ENCODE data around the gene ELFN2.

The ELFN2 gene

GRCh38 chr22:37455896-37456295 lies 28.6 kb upstream of the ELFN2 start:
- no peak for DNase-seq (ENCODE audit: low read depth)

GRCh38 chr22:37454857-37455686 lies 27.8 kb upstream of the ELFN2 start:
- H3K4me3 ChIP-seq (ENCODE audit: control insufficient read depth, low read depth, low read length) = no peak overlapping the region
- peak; percentile 43 for DNase-seq (ENCODE audit: low read depth)
- no peak for TF ChIP-seq CTCF (IDR thresholded peaks at IDR 0.05; ENCODE audit: control insufficient read depth, insufficient read depth, low read depth, low read length, missing control alignments)

More at GRCh38 chr22:37455896-37456295, 28.6 kb upstream of the ELFN2 start:
- no peak overlapping the region for H3K4me3 ChIP-seq (ENCODE audit: control insufficient read depth, low read depth, low read length)
- TF ChIP-seq CTCF (IDR thresholded peaks at IDR 0.05; ENCODE audit: control insufficient read depth, insufficient read depth, low read depth, low read length, missing control alignments) = no peak

- DNase-seq (ENCODE audit: low read depth) = no peak
- no peak overlapping the region for H3K4me3 ChIP-seq (ENCODE audit: control insufficient read depth, low read depth, low read length)
- TF ChIP-seq CTCF (IDR thresholded peaks at IDR 0.05; ENCODE audit: control insufficient read depth, insufficient read depth, low read depth, low read length, missing control alignments) = no peak
Measured at GRCh38 chr22:37453696-37454095, 26.4 kb upstream of the ELFN2 start.

GRCh38 chr22:37451218-37451617 lies 23.9 kb upstream of the ELFN2 start:
- DNase-seq (ENCODE audit: low read depth) = no peak
- TF ChIP-seq CTCF (IDR thresholded peaks at IDR 0.05; ENCODE audit: control insufficient read depth, insufficient read depth, low read depth, low read length, missing control alignments) = no peak
- H3K4me3 ChIP-seq (ENCODE audit: control insufficient read depth, low read depth, low read length) = no peak overlapping the region

GRCh38 chr22:37449331-37450001 lies 22.2 kb upstream of the ELFN2 start:
- TF ChIP-seq CTCF (IDR thresholded peaks at IDR 0.05; ENCODE audit: control insufficient read depth, insufficient read depth, low read depth, low read length, missing control alignments) = no peak
- no peak overlapping the region for H3K4me3 ChIP-seq (ENCODE audit: control insufficient read depth, low read depth, low read length)
- DNase-seq (ENCODE audit: low read depth) = no peak

- DNase-seq (ENCODE audit: low read depth) = no peak
- H3K4me3 ChIP-seq (ENCODE audit: control insufficient read depth, low read depth, low read length) = no peak overlapping the region
- TF ChIP-seq CTCF (IDR thresholded peaks at IDR 0.05; ENCODE audit: control insufficient read depth, insufficient read depth, low read depth, low read length, missing control alignments) = no peak
Measured at GRCh38 chr22:37448516-37449127, 21.3 kb upstream of the ELFN2 start.
